ENCODE data around the gene CERS3.

Gene CERS3

DNA sequence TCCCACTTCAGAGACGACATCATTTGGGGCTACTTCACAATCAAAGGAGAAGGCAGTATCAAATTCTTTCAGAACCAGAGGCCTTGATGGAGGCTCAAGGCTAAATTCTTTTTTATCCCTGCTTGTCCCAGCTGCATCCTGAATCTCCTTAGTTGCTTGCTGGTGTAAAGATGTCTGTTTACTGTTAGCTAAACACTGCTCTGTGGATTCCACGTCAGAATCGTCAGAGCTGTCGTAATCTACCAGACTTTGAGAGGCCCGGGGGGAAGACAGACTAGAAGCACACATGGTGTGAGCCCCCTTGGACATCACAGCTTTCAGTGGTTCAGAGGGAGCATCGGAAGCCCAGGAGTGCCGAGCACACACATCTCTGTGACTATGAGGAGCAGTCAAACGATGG is 40.6 kb upstream of the CERS3 start:
- TF ChIP-seq, protein P1, sequence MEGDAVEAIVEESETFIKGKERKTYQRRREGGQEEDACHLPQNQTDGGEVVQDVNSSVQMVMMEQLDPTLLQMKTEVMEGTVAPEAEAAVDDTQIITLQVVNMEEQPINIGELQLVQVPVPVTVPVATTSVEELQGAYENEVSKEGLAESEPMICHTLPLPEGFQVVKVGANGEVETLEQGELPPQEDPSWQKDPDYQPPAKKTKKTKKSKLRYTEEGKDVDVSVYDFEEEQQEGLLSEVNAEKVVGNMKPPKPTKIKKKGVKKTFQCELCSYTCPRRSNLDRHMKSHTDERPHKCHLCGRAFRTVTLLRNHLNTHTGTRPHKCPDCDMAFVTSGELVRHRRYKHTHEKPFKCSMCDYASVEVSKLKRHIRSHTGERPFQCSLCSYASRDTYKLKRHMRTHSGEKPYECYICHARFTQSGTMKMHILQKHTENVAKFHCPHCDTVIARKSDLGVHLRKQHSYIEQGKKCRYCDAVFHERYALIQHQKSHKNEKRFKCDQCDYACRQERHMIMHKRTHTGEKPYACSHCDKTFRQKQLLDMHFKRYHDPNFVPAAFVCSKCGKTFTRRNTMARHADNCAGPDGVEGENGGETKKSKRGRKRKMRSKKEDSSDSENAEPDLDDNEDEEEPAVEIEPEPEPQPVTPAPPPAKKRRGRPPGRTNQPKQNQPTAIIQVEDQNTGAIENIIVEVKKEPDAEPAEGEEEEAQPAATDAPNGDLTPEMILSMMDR (IDR thresholded peaks at IDR 0.05; ENCODE audit: borderline replicate concordance, insufficient read depth, low read depth, low read length), result no peak
- no peak overlapping the region for H3K4me3 ChIP-seq (ENCODE audit: low read depth, low read length)

DNA sequence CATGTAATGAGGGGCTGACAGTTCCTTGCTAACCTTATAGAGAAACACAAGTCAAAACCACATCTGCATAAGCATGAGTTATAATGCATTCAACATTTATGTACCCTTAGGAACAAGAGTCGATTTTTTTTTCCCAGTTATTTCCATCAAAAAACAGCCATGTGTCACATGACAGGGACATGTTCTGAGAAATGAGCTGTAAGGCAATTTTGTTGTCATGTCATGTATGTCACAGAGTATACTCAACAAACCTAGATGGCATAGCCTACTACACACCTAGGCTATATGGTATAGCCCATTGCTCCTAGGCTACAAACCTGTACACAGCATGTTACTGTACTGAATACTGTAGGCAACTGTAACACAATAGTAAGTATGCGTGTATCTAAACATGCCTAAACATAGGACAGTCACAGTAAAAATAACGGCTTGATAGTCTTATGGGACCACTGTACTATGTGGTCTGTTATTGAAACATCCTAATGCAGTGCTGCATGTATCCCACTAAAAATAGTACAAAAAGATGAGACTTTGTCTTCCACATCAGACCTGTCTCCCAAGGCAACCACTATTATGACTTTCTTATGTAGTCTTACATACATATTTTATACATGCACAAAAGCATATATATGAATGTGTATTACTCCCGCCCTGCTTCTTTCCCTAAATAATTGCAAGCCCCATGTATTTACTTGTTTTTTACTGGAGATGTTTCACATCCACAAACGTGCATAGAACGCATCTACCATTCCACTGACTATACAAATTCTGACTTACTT is 38.3 kb upstream of the CERS3 start:
- H3K4me3 ChIP-seq (ENCODE audit: low read depth, low read length), result no peak overlapping the region
- TF ChIP-seq, protein P1 (IDR thresholded peaks at IDR 0.05; ENCODE audit: borderline replicate concordance, insufficient read depth, low read depth, low read length), result no peak

DNA sequence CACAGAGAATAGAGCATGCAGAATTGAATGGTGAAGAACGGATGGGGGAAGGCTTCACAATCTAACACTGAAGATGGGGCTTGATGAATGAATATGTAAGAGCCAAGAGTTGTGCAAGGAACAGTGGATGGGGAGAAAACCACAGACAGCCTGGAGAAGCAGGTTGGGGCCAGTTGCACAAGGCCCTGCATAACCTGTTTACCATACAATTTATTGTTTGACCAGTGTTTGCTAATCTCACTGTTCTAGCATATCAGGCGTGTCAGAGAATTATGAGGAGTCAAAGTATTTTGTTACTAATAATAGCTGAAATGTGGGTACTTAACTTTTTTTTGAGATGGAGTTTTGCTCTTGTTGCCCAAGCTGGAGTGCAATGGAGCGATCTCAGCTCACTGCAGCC is 36.8 kb upstream of the CERS3 start:
- no peak overlapping the region for H3K4me3 ChIP-seq (ENCODE audit: low read depth, low read length)
- TF ChIP-seq, protein P1 (IDR thresholded peaks at IDR 0.05; ENCODE audit: borderline replicate concordance, insufficient read depth, low read depth, low read length), result no peak

DNA sequence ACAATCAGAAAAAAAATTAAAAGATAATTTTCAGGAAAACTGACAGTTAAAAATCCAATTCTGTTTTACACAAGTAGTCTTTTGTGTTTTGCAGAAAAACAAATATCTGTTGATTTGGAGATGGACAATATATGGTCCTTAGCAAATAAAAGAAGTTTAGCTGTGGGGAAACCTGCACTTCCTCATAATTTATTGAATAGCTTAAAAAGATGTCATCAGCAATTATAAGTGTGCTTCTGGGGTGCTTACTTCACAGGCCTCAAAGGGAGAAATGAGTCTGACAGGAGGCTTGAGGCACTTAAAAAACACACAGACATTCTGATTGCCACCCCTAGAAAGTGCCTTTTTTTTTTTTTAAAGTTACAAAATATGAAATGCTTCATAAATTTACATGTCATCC is 31.6 kb upstream of the CERS3 start:
- TF ChIP-seq, protein P1 (IDR thresholded peaks at IDR 0.05; ENCODE audit: borderline replicate concordance, insufficient read depth, low read depth, low read length), result no peak
- H3K4me3 ChIP-seq (ENCODE audit: low read depth, low read length), result no peak overlapping the region

DNA sequence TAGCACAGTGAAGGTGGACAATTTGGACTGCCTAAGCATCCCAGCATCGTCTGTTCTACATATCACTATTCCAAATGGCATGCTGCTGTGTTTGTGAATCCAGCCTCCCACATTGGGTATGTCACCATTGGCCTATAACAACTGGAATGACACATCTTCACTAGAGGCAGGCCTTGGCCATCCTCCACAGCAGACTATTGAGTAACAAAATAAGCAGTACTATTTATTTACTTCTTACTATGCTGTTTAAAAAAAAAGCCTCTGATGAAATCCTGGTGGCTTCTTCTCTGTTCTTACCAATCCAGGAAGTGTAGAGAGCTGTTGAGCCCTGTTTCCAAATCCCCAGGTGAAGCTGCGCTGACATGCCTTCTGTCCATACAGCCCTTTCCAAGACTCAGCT is 30.6 kb upstream of the CERS3 start:
- TF ChIP-seq, protein P1 (IDR thresholded peaks at IDR 0.05; ENCODE audit: borderline replicate concordance, insufficient read depth, low read depth, low read length), result no peak
- H3K4me3 ChIP-seq (ENCODE audit: low read depth, low read length), result no peak overlapping the region

DNA sequence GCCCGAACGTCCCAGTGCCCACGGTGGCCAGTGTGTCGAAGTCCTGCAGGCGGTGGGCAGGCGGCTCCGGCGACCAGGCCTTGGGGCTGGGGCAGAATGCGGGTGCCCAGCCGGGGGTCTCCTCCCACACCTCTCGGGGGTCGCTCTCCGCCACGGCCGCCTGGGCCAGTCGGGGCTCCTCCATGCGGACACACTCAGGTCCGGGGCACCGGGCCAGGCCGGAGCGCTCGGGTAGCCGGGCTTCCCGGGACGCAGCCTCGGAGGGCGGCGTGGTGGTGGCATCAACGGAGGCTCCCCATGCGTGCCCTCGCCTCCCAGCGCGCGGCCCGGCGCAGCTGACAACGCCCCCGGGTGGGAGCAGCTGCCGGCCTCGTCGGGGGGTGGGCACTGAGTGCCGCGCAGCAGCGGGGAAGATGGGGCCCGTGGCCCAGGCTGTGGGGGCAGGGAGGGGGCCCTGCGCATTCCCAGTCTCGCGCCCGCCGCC is 30.1 kb upstream of the CERS3 start:
- no peak overlapping the region for H3K4me3 ChIP-seq (ENCODE audit: low read depth, low read length)

More for the DNA sequence above, 30.1 kb upstream of the CERS3 start:
- TF ChIP-seq, protein P1 (IDR thresholded peaks at IDR 0.05; ENCODE audit: borderline replicate concordance, insufficient read depth, low read depth, low read length), result no peak

Measured in GM12875 (cell line).